ENCODE results near the gene TMEM130.

The TMEM130 gene

DNA sequence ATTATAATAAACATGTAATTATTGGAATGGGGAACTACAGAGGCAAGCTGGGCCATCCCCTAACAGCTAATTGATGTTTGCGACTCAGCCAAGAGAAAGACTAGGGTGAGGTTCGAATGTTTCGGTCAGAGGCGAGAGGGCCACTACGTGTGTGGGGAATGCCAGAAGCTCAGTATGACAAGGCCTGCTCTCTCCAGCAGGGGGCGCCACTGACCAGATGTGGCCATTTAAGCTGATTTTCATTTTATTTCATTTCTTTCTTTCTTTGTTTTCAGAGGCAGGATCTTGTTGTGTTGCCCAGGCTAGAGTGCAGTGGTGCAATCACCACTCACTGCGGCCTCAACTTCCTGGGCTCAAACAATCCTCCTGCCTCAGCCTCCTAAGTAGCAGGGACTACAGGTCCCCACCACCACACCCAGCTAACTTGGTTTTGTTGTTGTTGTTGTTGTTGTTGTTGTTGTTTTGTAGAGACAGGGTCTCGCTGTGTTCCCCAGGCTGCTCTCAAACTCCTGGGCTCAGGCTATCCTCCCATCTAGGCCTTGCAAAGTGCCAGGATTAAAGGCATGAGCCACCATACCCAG lies 38.1 kb downstream of the TMEM130 start:
- TF ChIP-seq RAD21 (IDR thresholded peaks at IDR 0.05; ENCODE audit: low read depth) (peak; percentile 34; the same call in 1 of the 2 replicates), CEBPB (IDR thresholded peaks at IDR 0.05) (no peak), CREB1 (IDR thresholded peaks at IDR 0.05; ENCODE audit: low read depth) (no peak)

GRCh38 chr7:98830972-98831548 lies 38.8 kb downstream of the TMEM130 start:
- TF ChIP-seq REST (IDR thresholded peaks at IDR 0.05; ENCODE audit: low read depth) (no peak), CEBPB (IDR thresholded peaks at IDR 0.05) (no peak), MAX (IDR thresholded peaks at IDR 0.05) (no peak), YY1 (IDR thresholded peaks at IDR 0.05; ENCODE audit: low read depth) (no peak), EGR1 (IDR thresholded peaks at IDR 0.05) (no peak), CREB1 (IDR thresholded peaks at IDR 0.05; ENCODE audit: low read depth) (no peak), FOXM1 (IDR thresholded peaks at IDR 0.05; ENCODE audit: borderline replicate concordance, low read depth) (no peak)

GRCh38 chr7:98828368-98828767 lies 41.4 kb downstream of the TMEM130 start:
- no peak for TF ChIP-seq ZBTB7A (IDR thresholded peaks at IDR 0.05; ENCODE audit: low read depth)
- no peak for TF ChIP-seq TAF1 (IDR thresholded peaks at IDR 0.05; ENCODE audit: low read depth)
- no peak for TF ChIP-seq MAX (IDR thresholded peaks at IDR 0.05)
- TF ChIP-seq NFIC (IDR thresholded peaks at IDR 0.05): no peak
- TF ChIP-seq TCF12 (IDR thresholded peaks at IDR 0.05; ENCODE audit: low read depth): no peak
- no peak for TF ChIP-seq YY1 (IDR thresholded peaks at IDR 0.05; ENCODE audit: low read depth)
- TF ChIP-seq EGR1 (IDR thresholded peaks at IDR 0.05): no peak
- TF ChIP-seq, protein P1, sequence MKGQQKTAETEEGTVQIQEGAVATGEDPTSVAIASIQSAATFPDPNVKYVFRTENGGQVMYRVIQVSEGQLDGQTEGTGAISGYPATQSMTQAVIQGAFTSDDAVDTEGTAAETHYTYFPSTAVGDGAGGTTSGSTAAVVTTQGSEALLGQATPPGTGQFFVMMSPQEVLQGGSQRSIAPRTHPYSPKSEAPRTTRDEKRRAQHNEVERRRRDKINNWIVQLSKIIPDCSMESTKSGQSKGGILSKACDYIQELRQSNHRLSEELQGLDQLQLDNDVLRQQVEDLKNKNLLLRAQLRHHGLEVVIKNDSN (IDR thresholded peaks at IDR 0.05): no peak
- no peak for TF ChIP-seq EP300 (IDR thresholded peaks at IDR 0.05; ENCODE audit: borderline replicate concordance)
- no peak for TF ChIP-seq CEBPB (IDR thresholded peaks at IDR 0.05)
- no peak for TF ChIP-seq FOXM1 (IDR thresholded peaks at IDR 0.05; ENCODE audit: borderline replicate concordance, low read depth)
- no peak for TF ChIP-seq TEAD4 (IDR thresholded peaks at IDR 0.05)
- no peak for TF ChIP-seq RAD21 (IDR thresholded peaks at IDR 0.05; ENCODE audit: low read depth)
- no peak for TF ChIP-seq REST (IDR thresholded peaks at IDR 0.05; ENCODE audit: low read depth)
- no peak for TF ChIP-seq CREB1 (IDR thresholded peaks at IDR 0.05; ENCODE audit: low read depth)

DNA sequence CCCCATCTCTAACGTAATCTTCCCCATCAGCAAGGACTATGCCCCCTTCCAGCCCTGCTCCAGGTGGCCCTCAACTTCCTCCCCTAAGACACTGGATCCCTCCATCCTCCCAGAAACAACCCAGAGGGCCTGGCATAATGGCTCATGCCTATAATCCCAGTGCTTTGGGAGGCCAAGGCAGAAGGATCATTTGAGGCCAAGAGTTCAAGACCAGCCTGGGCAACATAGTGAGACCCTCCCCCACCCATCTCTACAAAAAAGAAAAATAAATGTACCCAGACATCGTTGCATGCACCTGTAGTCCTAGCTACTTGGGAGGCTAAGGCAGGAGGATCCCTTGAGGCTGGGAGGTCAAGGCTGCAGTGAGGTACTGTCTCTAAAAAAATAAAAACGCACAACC lies 42.6 kb downstream of the TMEM130 start:
- TF ChIP-seq TEAD4 (IDR thresholded peaks at IDR 0.05) (no peak), NFIC (IDR thresholded peaks at IDR 0.05) (no peak), REST (IDR thresholded peaks at IDR 0.05; ENCODE audit: low read depth) (no peak), ZBTB7A (IDR thresholded peaks at IDR 0.05; ENCODE audit: low read depth) (no peak), EP300 (IDR thresholded peaks at IDR 0.05; ENCODE audit: borderline replicate concordance) (no peak), TCF12 (IDR thresholded peaks at IDR 0.05; ENCODE audit: low read depth) (no peak), MAX (IDR thresholded peaks at IDR 0.05) (no peak), TAF1 (IDR thresholded peaks at IDR 0.05; ENCODE audit: low read depth) (no peak), RAD21 (IDR thresholded peaks at IDR 0.05; ENCODE audit: low read depth) (no peak), FOXM1 (IDR thresholded peaks at IDR 0.05; ENCODE audit: borderline replicate concordance, low read depth) (no peak), YY1 (IDR thresholded peaks at IDR 0.05; ENCODE audit: low read depth) (no peak), CEBPB (IDR thresholded peaks at IDR 0.05) (no peak), EGR1 (IDR thresholded peaks at IDR 0.05) (no peak), CREB1 (IDR thresholded peaks at IDR 0.05; ENCODE audit: low read depth) (no peak)
- TF ChIP-seq, protein P1 (IDR thresholded peaks at IDR 0.05): no peak
